ENCODE data around the gene NFE2L3. TPM values are rescaled to one million over a fixed set of nuclear protein-coding genes. Genes with fewer than 3 reads are reported as not detected.

The NFE2L3 gene
- total and polyA plus RNA-seq, 2 donors (not counting 3 experiments of a cell fraction or from before 2014, with no cell fraction given) = 29.6 to 40.2 TPM

Other genes with a start within 250 kb of the NFE2L3 start
- 703 and 717 TPM in 2 replicates for gene HNRNPA2B1, start 48.5 kb downstream of the NFE2L3 start, total RNA-seq
- 104 and 198 TPM in 2 replicates for gene HNRNPA2B1, start 48.5 kb downstream of the NFE2L3 start, polyA plus RNA-seq
- gene CBX3, start 49.5 kb downstream of the NFE2L3 start, total RNA-seq = 184 and 200 TPM in 2 replicates
- 41.7 and 47.5 TPM in 2 replicates for gene CBX3, start 49.5 kb downstream of the NFE2L3 start, polyA plus RNA-seq
- 0.80 and 1.2 TPM in 2 replicates for gene SNX10, start 139.7 kb downstream of the NFE2L3 start, total RNA-seq
- 0.10 and 0.25 TPM in 2 replicates for gene SNX10, start 139.7 kb downstream of the NFE2L3 start, polyA plus RNA-seq

Data from endothelial cell of umbilical vein (primary cell).